GM12873 (cell line): ENCODE results near the gene GRM8.

Experiments
- TF ChIP-seq, protein P1 (sequence below): IDR thresholded peaks from 2 replicates; pipeline ENCODE4 v1.5.1; 2012; ENCODE audit warnings: low read depth, mild to moderate bottlenecking, moderate library complexity, low read length, control low read depth; ENCODE audit not compliant: insufficient read depth; ENCODE audit errors: missing control alignments

The GRM8 gene

DNA sequence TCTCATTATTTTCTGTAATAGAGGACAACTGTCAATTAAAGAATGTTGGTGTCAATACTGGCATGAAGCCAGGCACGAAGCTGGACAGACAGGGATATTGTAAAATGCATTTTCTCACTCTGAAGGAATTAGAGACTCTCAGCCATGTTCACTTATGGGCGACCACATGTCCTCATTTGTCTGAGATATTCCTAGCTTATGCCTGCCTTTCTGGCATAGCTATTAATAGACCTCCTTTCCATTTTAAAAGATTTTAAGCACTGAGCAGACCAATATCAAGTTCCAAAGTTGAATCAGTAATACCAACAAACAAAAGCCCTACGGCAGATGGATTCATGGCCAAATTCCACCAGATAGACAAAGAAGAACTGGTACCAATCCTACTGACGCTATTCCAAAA is 589.9 kb downstream of the GRM8 start:
- TF ChIP-seq, protein P1, sequence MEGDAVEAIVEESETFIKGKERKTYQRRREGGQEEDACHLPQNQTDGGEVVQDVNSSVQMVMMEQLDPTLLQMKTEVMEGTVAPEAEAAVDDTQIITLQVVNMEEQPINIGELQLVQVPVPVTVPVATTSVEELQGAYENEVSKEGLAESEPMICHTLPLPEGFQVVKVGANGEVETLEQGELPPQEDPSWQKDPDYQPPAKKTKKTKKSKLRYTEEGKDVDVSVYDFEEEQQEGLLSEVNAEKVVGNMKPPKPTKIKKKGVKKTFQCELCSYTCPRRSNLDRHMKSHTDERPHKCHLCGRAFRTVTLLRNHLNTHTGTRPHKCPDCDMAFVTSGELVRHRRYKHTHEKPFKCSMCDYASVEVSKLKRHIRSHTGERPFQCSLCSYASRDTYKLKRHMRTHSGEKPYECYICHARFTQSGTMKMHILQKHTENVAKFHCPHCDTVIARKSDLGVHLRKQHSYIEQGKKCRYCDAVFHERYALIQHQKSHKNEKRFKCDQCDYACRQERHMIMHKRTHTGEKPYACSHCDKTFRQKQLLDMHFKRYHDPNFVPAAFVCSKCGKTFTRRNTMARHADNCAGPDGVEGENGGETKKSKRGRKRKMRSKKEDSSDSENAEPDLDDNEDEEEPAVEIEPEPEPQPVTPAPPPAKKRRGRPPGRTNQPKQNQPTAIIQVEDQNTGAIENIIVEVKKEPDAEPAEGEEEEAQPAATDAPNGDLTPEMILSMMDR = no peak

DNA sequence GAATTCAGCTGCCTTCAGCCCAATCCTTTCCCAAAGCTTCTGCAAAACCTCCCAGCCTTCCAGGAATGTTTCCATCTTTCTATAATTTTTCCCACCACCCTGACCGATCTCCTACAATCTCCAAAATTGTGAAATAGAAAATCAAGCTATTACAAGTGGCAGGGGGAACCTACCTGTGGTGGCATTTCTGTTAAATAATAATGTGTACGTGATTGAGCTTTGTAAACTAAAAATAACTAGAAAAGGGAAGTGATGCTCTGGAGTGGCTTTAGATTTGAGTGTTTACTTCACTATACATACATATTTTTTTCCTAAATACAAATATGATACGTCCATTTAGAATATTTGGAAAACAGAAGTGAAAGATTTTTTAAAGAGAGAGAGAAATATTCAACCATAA is 593.6 kb downstream of the GRM8 start:
- TF ChIP-seq, protein P1 = no peak

DNA sequence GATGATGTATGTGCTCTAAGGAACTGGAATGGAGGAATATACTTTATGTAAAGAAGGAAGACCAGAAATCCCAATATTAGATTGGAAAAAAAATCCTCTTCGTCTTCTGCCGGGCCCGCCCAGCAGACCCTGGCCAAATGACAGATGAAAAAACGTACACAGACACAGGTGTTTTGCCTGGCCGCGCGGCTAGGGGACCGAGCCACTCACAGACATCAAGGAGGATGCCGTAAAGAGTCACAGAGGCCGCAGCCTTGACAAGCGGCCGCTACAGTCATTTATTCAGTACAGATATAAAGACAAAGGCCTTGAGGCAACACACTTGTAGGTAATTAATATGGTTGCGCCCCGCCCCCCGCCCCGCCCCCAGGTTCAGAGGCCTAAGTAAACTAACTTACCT is 594.1 kb downstream of the GRM8 start:
- TF ChIP-seq, protein P1 = no peak

DNA sequence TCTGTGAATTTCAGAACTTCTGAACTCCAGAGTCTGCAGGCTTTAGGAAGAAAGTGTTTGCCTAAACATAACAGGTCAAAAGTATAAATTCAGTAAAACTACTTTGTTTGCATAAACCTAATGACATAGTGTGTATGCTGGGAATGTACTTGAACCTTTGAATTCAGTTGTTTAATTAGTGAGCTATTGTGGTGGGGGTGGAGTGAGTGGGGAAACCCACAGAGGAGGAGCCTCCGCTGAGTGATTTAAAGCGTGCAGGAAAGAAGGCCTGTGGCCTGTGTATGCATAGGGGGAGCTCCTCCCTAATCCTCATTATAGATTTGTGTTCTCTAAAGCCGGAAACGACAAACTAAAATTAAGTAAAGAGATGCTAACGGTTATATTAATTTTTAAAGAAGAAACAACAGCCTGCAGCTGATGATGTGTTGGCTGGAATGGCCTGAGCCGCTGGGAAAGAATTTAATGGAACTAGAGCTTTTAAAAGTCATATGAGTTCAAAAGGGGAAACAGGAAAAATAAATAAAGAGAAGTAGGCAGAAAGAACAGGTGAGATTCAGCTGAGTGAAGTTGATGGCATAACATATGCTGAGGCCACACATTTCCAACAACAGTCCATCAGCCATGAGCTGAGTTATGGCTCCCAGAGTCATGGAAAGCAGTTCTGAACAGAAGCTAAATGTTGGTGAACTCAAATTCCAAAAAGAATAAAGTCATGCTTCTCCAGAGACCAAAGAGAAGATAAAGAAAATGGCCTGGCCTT is 595.0 kb downstream of the GRM8 start:
- TF ChIP-seq, protein P1 = no peak

DNA sequence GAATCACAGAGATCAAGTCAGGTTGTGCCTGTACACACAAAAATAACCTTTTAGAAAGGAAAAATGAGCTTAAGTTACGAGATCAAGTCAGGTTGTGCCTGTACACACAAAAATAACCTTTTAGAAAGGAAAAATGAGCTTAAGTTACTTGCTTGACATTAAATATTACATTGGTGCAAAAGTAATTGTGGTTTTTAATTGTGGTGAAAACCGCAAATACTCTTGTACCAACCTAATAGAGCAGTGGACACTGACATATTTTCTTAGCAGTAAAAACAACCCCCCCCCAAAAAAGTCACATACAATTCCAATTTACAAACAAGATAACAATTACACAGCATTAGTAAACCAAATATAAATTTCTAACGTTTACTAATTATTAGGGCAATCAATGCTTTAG is 595.6 kb downstream of the GRM8 start:
- TF ChIP-seq, protein P1 = no peak

DNA sequence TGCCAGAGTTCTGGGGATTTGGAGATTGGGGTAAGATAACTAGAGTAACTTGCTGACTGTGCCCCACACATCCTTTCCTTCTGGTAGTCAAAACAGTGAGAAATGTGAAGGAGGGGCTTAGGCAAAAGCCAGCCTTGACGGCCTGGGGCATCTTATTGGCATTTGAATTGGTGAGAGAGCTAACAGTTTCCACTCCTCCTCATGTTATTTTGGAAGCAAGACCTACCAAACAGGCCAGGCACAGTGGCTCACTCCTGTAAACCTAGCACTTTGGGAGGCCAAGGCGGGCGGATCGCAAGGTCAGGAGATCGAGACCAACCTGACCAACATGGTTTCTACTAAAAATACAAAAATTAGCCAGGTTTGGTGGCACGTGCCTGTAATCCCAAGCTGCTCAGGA is 596.6 kb downstream of the GRM8 start:
- TF ChIP-seq, protein P1 = no peak

DNA sequence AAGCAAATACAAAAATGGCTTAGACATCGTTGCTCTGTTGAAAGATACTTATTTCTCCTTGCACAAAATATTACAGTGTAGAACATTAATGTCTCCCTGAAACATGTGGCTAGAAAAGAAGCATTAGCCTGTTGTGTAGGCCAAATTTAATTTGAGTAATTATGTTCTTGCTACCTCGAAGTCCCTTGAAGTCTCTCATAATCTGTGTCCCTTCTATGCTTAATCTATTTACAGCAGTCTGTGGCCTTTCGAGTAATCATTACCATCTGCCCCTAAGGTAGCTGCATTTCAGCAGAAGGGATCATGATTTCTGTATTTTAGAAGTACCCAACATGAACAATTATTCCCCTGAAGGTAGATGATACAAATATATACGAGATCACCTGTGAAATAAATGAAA is 615.2 kb downstream of the GRM8 start:
- TF ChIP-seq, protein P1 = no peak

DNA sequence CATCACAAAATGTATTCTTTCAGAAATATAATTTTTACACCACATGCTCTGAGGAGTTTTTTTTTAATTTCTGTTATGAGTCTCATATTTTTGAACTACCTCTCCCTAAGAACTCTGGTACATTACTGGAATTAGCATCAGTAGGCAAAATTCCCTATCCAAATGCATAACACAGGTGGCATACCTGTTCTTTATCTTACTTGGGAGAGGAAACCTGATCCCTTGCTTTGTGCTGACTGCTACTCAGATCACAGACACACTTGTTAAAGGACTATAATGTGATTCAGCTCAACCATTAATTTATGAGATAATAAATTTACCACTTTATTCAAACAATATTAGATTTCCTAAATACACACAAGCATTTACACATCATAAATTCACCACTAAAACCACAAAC is 617.2 kb downstream of the GRM8 start:
- TF ChIP-seq, protein P1 = no peak
